Liver (tissue), 9 donors: ENCODE measurements around the gene STAT5B. TPM values are rescaled to one million over a fixed set of nuclear protein-coding genes. Genes with fewer than 3 reads are reported as not detected.
"Not testable (repeated sequence)": the region's sequence is repeated elsewhere in the genome, so short reads cannot be mapped to it uniquely, and the experiment has no call there.

Source experiments
- DNase-seq: peaks from one replicate; pipeline ENCODE4 v3.0.0-alpha.2; 2017; ENCODE audit warnings: low spot score
- H3K27ac ChIP-seq, 2 donors: one replicate each; pipeline ENCODE4 v1.7.0; 2013; ENCODE audit warnings: inconsistent platforms in 2 of 2, low read length in 2 of 2, control low read depth in 1 of 2, low read depth in 1 of 2, mild to moderate bottlenecking in 1 of 2
- H3K27me3 ChIP-seq, 4 donors: one replicate each; pipeline versions ENCODE4 v1.6.1 to v1.7.0; 2013; ENCODE audit warnings: low read length in 3 of 4, inconsistent platforms in 1 of 4, mild to moderate bottlenecking in 1 of 4, moderate library complexity in 1 of 4; ENCODE audit not compliant: control insufficient read depth in 4 of 4, insufficient read depth in 4 of 4
- H3K36me3 ChIP-seq, 4 donors: one replicate each; pipeline versions ENCODE4 v1.6.1 to v1.7.0; 2013; ENCODE audit warnings: low read length in 3 of 4, mild to moderate bottlenecking in 3 of 4, low read depth in 1 of 4, moderate library complexity in 1 of 4; ENCODE audit not compliant: control insufficient read depth in 4 of 4, insufficient read depth in 3 of 4
- H3K4me1 ChIP-seq, 4 donors: one replicate each; pipeline versions ENCODE4 v1.6.1 to v1.7.0; 2013; ENCODE audit warnings: low read length in 3 of 4, mild to moderate bottlenecking in 3 of 4, moderate library complexity in 1 of 4; ENCODE audit not compliant: control insufficient read depth in 4 of 4, insufficient read depth in 4 of 4
- H3K4me3 ChIP-seq, 3 donors: one replicate each; pipeline versions ENCODE4 v1.6.1 to v1.7.0; 2013; ENCODE audit warnings: low read length in 3 of 3, control low read depth in 1 of 3, low read depth in 1 of 3, mild to moderate bottlenecking in 1 of 3
- H3K9ac ChIP-seq, 2 donors: one replicate each; pipeline ENCODE4 v1.7.0; 2013; ENCODE audit warnings: low read length in 2 of 2, mild to moderate bottlenecking in 2 of 2, moderate library complexity in 2 of 2, control low read depth in 1 of 2, low read depth in 1 of 2
- H3K9me3 ChIP-seq, 4 donors: one replicate each; pipeline versions ENCODE4 v1.6.1 to v1.7.0; 2013; ENCODE audit warnings: low read length in 3 of 4; ENCODE audit not compliant: control insufficient read depth in 4 of 4
- EGR1 ChIP-seq, 2 donors: IDR thresholded peaks; 2 replicates each; pipeline ENCODE4 v1.6.1; 2016 to 2018; ENCODE audit warnings: antibody characterized with exemption in 2 of 2, low read depth in 2 of 2
- FOXA2 ChIP-seq: IDR thresholded peaks from 2 replicates; pipeline ENCODE4 v1.6.1; 2016; ENCODE audit warnings: antibody characterized with exemption
- GABPA ChIP-seq, 2 donors: IDR thresholded peaks in 1 of 2; conservative IDR thresholded peaks in 1 of 2; 2 replicates each; pipeline ENCODE4 v1.6.1; 2016; ENCODE audit warnings: antibody characterized with exemption in 2 of 2, mild to moderate bottlenecking in 1 of 2, moderate library complexity in 1 of 2
- HNF4A ChIP-seq, 2 donors: conservative IDR thresholded peaks; 2 replicates each; pipeline ENCODE4 v1.6.1; 2016; ENCODE audit warnings: antibody characterized with exemption in 2 of 2, mild to moderate bottlenecking in 2 of 2
- HNF4G ChIP-seq: IDR thresholded peaks from 2 replicates; pipeline ENCODE4 v1.6.1; 2016; ENCODE audit warnings: antibody characterized with exemption
- JUND ChIP-seq, 2 donors: IDR thresholded peaks; 2 replicates each; pipeline ENCODE4 v1.6.1; 2016; ENCODE audit warnings: antibody characterized with exemption in 2 of 2
- NR2F2 ChIP-seq: IDR thresholded peaks from 2 replicates; pipeline ENCODE4 v1.6.1; 2016; ENCODE audit warnings: antibody characterized with exemption
- RAD21 ChIP-seq, 2 donors: IDR thresholded peaks; 2 replicates each; pipeline ENCODE4 v1.6.1; 2016; ENCODE audit warnings: antibody characterized with exemption in 2 of 2, mild to moderate bottlenecking in 2 of 2
- RXRA ChIP-seq, 2 donors: IDR thresholded peaks; 2 replicates each; pipeline ENCODE4 v1.6.1; 2017 to 2018; ENCODE audit warnings: antibody characterized with exemption in 2 of 2, mild to moderate bottlenecking in 1 of 2
- SP1 ChIP-seq: IDR thresholded peaks from 2 replicates; pipeline ENCODE4 v1.6.1; 2018; ENCODE audit warnings: antibody characterized with exemption, mild to moderate bottlenecking
- TAF1 ChIP-seq: conservative IDR thresholded peaks from 2 replicates; pipeline ENCODE4 v1.6.1; 2016; ENCODE audit warnings: antibody characterized with exemption, mild to moderate bottlenecking
- YY1 ChIP-seq: IDR thresholded peaks from 2 replicates; pipeline ENCODE4 v1.6.1; 2016; ENCODE audit warnings: antibody characterized with exemption, mild to moderate bottlenecking
- WGBS: extraction: QIAGEN DNeasy Blood & Tissue Kit; methylation state at CpG from one replicate; pipeline ENCODE4 v1.1.7; 2013; 5-methylcytosine and 5-hydroxymethylcytosine counted together
- polyA plus RNA-seq, 2 donors: library from polyadenylated mRNA; stranded (reverse) in 1 of 2; unstranded in 1 of 2; fragments of 200-250 nt in 1 of 2; fragments of >200 nt in 1 of 2; fragmentation: Nextera tagmentation in 1 of 2; extraction: Ambion mirVana in 1 of 2; gene quantifications; one replicate each; pipeline versions ENCODE4 v1.2.1 to v1.2.3, GENCODE V29; 2013 to 2015
- total RNA-seq, 2 donors: library from RNA; depleted of rRNA; stranded (reverse); fragments of >200 nt; gene quantifications; one replicate each; pipeline ENCODE4 v1.2.3, GENCODE V29; 2014
- TF ChIP-seq, protein P1 (sequence below): IDR thresholded peaks from 2 replicates; pipeline ENCODE4 v1.6.1; 2016; ENCODE audit warnings: antibody characterized with exemption
- TF ChIP-seq, protein P2 (sequence below): IDR thresholded peaks from 2 replicates; pipeline ENCODE4 v1.6.1; 2016; ENCODE audit warnings: antibody characterized with exemption
- TF ChIP-seq, protein P3 (sequence below): IDR thresholded peaks from 2 replicates; pipeline ENCODE4 v1.6.1; 2016; ENCODE audit warnings: antibody characterized with exemption, mild to moderate bottlenecking
- TF ChIP-seq, protein P4 (sequence below): IDR thresholded peaks from 2 replicates; pipeline ENCODE4 v1.6.1; 2016; ENCODE audit warnings: antibody characterized with exemption
- TF ChIP-seq, protein P5 (sequence below): fragments of 150-350 bp; IDR thresholded peaks from 2 replicates; pipeline ENCODE4 v1.5.1; 2017; ENCODE audit warnings: improper control_type of control experiment, low read depth, low read length; ENCODE audit not compliant: missing input control
- donor health status: healthy.
- donor health status: healthy.
- donor health status: healthy.
- donor health status: healthy.
- donor health status: healthy.

Gene STAT5B
- total and polyA plus RNA-seq, 4 donors = 6.7 to 33.9 (median 21.6) TPM

DNA sequence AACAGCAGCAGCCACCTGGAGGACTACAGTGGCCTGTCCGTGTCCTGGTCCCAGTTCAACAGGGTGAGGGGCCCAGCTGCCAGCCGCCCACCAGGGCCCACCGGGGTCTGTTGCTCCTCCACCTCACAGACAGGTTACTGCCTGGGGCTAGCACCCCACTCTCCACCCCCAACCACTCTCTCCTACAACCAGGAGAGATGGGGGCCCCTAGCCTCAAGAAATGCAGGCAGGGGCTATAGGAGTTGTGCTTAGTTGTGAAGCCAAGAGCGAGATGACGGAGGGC is 30.1 kb upstream of the STAT5B start:
- H3K27me3 ChIP-seq = no peaks in the 10 kb centered on the region
- H3K9ac ChIP-seq = no peak overlapping the region
- H3K36me3 ChIP-seq = peaks cover 4 to 27% (median 10%) of the 10 kb centered on the region in 4 donors
- H3K4me3 ChIP-seq = no peak overlapping the region
- H3K9me3 ChIP-seq = no peaks in the 10 kb centered on the region
- TF ChIP-seq TAF1 (no peak), RAD21 (IDR thresholded peaks at IDR 0.05) (no peak), GABPA (IDR thresholded peaks at IDR 0.05 in 1 of 2, conservative IDR thresholded peaks at IDR 0.05 in 1 of 2) (no peak), SP1 (no peak), RXRA (IDR thresholded peaks at IDR 0.05) (no peak), EGR1 (IDR thresholded peaks at IDR 0.05; ENCODE audit: low read depth in 2 of 2) (no peak), NR2F2 (no peak), YY1 (no peak), JUND (IDR thresholded peaks at IDR 0.05) (no peak)
- TF ChIP-seq, protein P1, sequence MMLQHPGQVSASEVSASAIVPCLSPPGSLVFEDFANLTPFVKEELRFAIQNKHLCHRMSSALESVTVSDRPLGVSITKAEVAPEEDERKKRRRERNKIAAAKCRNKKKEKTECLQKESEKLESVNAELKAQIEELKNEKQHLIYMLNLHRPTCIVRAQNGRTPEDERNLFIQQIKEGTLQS = no peak
- TF ChIP-seq, protein P2, sequence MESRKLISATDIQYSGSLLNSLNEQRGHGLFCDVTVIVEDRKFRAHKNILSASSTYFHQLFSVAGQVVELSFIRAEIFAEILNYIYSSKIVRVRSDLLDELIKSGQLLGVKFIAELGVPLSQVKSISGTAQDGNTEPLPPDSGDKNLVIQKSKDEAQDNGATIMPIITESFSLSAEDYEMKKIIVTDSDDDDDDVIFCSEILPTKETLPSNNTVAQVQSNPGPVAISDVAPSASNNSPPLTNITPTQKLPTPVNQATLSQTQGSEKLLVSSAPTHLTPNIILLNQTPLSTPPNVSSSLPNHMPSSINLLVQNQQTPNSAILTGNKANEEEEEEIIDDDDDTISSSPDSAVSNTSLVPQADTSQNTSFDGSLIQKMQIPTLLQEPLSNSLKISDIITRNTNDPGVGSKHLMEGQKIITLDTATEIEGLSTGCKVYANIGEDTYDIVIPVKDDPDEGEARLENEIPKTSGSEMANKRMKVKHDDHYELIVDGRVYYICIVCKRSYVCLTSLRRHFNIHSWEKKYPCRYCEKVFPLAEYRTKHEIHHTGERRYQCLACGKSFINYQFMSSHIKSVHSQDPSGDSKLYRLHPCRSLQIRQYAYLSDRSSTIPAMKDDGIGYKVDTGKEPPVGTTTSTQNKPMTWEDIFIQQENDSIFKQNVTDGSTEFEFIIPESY = no peak
- DNase-seq = no peak
- no peak overlapping the region for H3K27ac ChIP-seq
- WGBS = 96% methylated on average over 5 of the region's 5 CpGs
- peaks cover 0 to 7% (median 4%) of the 10 kb centered on the region in 4 donors for H3K4me1 ChIP-seq

DNA sequence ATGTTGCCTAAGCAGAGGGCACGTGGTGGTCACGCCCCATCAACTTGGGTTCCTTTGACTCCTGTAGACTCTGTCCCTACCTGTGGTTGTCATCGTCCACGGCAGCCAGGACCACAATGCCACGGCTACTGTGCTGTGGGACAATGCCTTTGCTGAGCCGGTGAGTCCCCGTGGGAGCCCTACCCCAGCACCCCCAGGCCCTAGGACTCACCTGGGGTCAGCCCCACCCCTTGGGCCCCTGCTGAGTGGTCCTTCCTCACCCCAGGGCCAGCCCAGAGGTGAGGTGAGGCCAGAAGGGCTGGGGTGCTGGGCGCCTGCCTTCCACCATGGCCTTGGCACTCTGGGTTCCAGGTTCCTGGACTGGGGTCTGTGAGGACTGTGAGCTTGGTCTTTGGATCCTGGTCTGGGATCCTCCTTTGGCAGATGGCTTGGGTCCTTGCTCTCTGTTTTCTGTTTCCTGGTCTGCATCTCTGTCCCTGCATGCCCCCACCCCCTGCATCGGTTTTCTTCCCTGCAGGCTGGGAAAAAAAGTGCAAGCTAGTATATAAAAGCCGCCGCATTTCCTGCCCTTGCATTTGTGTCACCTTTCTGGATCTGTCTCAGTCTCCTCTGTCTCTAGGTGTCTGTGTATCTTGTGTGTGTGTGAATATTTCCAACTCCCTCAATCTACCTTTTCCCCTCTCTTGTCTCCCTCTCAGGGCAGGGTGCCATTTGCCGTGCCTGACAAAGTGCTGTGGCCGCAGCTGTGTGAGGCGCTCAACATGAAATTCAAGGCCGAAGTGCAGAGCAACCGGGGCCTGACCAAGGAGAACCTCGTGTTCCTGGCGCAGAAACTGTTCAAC is 29.6 kb upstream of the STAT5B start:
- no peak overlapping the region for H3K4me3 ChIP-seq
- no peaks in the 10 kb centered on the region for H3K27me3 ChIP-seq
- no peak for DNase-seq
- no peaks in the 10 kb centered on the region for H3K9me3 ChIP-seq
- no peak overlapping the region for H3K27ac ChIP-seq
- H3K36me3 ChIP-seq = peaks cover 4 to 32% (median 9%) of the 10 kb centered on the region in 4 donors
- no peak overlapping the region for H3K9ac ChIP-seq
- TF ChIP-seq EGR1 (IDR thresholded peaks at IDR 0.05; ENCODE audit: low read depth in 2 of 2) (no peak), FOXA2 (no peak), NR2F2 (no peak), HNF4G (no peak), RAD21 (IDR thresholded peaks at IDR 0.05) (no peak), TAF1 (no peak), HNF4A (conservative IDR thresholded peaks at IDR 0.05) (no peak)
- TF ChIP-seq, protein P3, sequence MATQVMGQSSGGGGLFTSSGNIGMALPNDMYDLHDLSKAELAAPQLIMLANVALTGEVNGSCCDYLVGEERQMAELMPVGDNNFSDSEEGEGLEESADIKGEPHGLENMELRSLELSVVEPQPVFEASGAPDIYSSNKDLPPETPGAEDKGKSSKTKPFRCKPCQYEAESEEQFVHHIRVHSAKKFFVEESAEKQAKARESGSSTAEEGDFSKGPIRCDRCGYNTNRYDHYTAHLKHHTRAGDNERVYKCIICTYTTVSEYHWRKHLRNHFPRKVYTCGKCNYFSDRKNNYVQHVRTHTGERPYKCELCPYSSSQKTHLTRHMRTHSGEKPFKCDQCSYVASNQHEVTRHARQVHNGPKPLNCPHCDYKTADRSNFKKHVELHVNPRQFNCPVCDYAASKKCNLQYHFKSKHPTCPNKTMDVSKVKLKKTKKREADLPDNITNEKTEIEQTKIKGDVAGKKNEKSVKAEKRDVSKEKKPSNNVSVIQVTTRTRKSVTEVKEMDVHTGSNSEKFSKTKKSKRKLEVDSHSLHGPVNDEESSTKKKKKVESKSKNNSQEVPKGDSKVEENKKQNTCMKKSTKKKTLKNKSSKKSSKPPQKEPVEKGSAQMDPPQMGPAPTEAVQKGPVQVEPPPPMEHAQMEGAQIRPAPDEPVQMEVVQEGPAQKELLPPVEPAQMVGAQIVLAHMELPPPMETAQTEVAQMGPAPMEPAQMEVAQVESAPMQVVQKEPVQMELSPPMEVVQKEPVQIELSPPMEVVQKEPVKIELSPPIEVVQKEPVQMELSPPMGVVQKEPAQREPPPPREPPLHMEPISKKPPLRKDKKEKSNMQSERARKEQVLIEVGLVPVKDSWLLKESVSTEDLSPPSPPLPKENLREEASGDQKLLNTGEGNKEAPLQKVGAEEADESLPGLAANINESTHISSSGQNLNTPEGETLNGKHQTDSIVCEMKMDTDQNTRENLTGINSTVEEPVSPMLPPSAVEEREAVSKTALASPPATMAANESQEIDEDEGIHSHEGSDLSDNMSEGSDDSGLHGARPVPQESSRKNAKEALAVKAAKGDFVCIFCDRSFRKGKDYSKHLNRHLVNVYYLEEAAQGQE = no peak
- TF ChIP-seq, protein P4, sequence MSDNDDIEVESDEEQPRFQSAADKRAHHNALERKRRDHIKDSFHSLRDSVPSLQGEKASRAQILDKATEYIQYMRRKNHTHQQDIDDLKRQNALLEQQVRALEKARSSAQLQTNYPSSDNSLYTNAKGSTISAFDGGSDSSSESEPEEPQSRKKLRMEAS = no peak
- TF ChIP-seq, protein P5, sequence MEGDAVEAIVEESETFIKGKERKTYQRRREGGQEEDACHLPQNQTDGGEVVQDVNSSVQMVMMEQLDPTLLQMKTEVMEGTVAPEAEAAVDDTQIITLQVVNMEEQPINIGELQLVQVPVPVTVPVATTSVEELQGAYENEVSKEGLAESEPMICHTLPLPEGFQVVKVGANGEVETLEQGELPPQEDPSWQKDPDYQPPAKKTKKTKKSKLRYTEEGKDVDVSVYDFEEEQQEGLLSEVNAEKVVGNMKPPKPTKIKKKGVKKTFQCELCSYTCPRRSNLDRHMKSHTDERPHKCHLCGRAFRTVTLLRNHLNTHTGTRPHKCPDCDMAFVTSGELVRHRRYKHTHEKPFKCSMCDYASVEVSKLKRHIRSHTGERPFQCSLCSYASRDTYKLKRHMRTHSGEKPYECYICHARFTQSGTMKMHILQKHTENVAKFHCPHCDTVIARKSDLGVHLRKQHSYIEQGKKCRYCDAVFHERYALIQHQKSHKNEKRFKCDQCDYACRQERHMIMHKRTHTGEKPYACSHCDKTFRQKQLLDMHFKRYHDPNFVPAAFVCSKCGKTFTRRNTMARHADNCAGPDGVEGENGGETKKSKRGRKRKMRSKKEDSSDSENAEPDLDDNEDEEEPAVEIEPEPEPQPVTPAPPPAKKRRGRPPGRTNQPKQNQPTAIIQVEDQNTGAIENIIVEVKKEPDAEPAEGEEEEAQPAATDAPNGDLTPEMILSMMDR = no peak
- 93% methylated on average over 18 of the region's 18 CpGs for WGBS
- H3K4me1 ChIP-seq = peaks cover 0 to 1% (median 0%) of the 10 kb centered on the region in 4 donors

DNA sequence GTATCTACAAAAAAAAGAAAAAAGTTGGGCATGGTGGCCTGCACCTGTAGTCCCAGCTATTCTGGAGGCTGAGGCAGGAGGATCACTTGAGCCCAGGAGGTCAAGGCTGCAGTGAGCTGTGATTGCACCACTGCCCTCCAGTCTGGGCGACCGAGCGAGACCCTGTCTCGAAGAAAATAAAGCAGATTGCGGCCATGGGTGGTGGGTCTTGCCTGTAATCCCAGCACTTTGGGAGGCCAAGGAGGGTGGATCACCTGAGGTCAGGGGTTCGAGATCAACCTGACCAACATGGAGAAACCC is 28.8 kb upstream of the STAT5B start:
- not testable (repeated sequence) for H3K9me3 ChIP-seq, H3K9ac ChIP-seq, H3K27me3 ChIP-seq, H3K4me1 ChIP-seq, DNase-seq, H3K4me3 ChIP-seq, H3K27ac ChIP-seq
- peaks cover 4 to 25% (median 6%) of the 10 kb centered on the region in 4 donors for H3K36me3 ChIP-seq
- 98% methylated on average over 6 of the region's 6 CpGs for WGBS
